Measurements from ENCODE around the gene OPCML.

GRCh38 chr11:132405728-132406127 lies 1126.6 kb downstream of the OPCML start:
- TF ChIP-seq CTCF (IDR thresholded peaks at IDR 0.05) = no peak
- no peak for TF ChIP-seq POLR2AphosphoS5 (IDR thresholded peaks at IDR 0.05; ENCODE audit: insufficient read depth in 1 of 2, low read depth in 1 of 2)
- TF ChIP-seq POLR2A (IDR thresholded peaks at IDR 0.05) = no peak

Data from vagina (tissue), 2 donors.